ENCODE data around the gene SLC6A5. TPM values are rescaled to one million over a fixed set of nuclear protein-coding genes. Genes with fewer than 3 reads are reported as not detected.

SLC6A5 gene
- total and polyA plus RNA-seq, 2 of the 8 experiments (the other 6 are each of a cell fraction or from before 2014, with no cell fraction given): not detected

- TF ChIP-seq CHD7 (IDR thresholded peaks at IDR 0.05; ENCODE audit: insufficient replicate concordance, low read length) (no peak), SIX5 (IDR thresholded peaks at IDR 0.05; ENCODE audit: low read depth, low read length) (no peak), POLR2A (IDR thresholded peaks at IDR 0.05; ENCODE audit: control extremely low read depth in 1 of 2, low read depth in 2 of 2, low read length in 2 of 2) (no peak), SIN3A (conservative IDR thresholded peaks at IDR 0.05 in 1 of 2, IDR thresholded peaks at IDR 0.05 in 1 of 2; ENCODE audit: low read depth in 1 of 2, low read length in 2 of 2) (no peak), CTBP2 (IDR thresholded peaks at IDR 0.05; ENCODE audit: borderline replicate concordance, insufficient read depth, insufficient read length, low read length) (no peak), BACH1 (IDR thresholded peaks at IDR 0.05; ENCODE audit: low read length) (no peak), KDM1A (IDR thresholded peaks at IDR 0.05; ENCODE audit: borderline replicate concordance, low read length) (no peak), SP4 (IDR thresholded peaks at IDR 0.05; ENCODE audit: low read length) (no peak), HDAC2 (IDR thresholded peaks at IDR 0.05; ENCODE audit: borderline replicate concordance in 1 of 2, low read depth in 2 of 2, low read length in 2 of 2) (no peak), HDAC6 (IDR thresholded peaks at IDR 0.05; ENCODE audit: low read depth, low read length) (no peak), FOSL1 (IDR thresholded peaks at IDR 0.05; ENCODE audit: insufficient read depth, low read depth, low read length) (no peak), CBX8 (IDR thresholded peaks at IDR 0.05; ENCODE audit: borderline replicate concordance, low read depth, low read length) (no peak)
These were observed 32.7 kb downstream of the SLC6A5 start (continued) for GRCh38 chr11:20632169-20632532.
